Forelimb muscle (tissue), 1 donor: ENCODE data around the gene METTL17. TPM values are rescaled to one million over a fixed set of nuclear protein-coding genes. Genes with fewer than 3 reads are reported as not detected.

Source experiments
- DNase-seq: peaks from one replicate; pipeline ENCODE4 v3.0.0-alpha.2; 2013; ENCODE audit warnings: low read depth
- polyA plus RNA-seq: library from polyadenylated mRNA; unstranded; fragments of 120-200 nt; gene quantifications from one replicate; pipeline ENCODE4 v1.2.1, GENCODE V29; 2013; ENCODE audit not compliant: insufficient read length

METTL17 gene
- polyA plus RNA-seq, 1 donor = 47.6 TPM

- no peak for DNase-seq
Measured at GRCh38 chr14:21043387-21043973, 53.7 kb downstream of the METTL17 start.

DNA sequence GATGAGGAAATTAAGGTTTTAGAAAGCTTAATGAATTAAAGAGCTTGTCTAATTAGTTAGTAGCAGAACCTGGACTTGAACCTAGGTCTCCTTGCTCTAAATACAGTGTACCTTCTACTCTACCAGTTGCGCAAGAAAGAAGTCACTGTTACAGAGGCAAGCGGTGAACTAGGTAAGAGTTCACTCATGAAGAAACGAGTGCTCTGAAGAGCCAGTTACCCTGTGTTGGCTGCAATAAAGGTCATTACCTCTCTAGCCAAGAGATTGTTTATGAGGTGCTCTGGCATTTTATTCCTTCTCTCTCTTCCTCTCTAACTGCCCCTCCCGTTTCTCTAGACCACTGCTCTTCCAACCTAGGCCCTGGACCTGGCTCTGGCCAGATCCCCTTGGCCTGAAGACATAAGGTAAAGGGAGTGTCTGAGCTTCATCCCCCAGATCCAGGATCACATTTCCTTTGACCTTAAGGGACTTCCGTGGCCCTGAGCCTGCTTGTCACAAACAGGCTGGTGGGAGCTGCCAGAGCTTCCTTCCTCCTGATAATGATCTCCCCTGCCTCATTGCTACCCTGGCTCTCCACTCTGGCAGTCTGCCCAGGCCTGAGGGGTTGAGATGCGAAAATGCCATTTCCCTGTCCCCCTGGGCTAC, 54.3 kb downstream of the METTL17 start:
- DNase-seq = no peak

Other genes starting within 250 kb of the METTL17 start
- not detected for gene EDDM3A, start 244.1 kb upstream of the METTL17 start, polyA plus RNA-seq
- not detected for gene EDDM3B, start 221.6 kb upstream of the METTL17 start, polyA plus RNA-seq
- gene RNASE6, start 208.7 kb upstream of the METTL17 start, polyA plus RNA-seq = 5.4 TPM
- gene RNASE1, start 187.1 kb upstream of the METTL17 start, polyA plus RNA-seq = 162 TPM
- 0.28 TPM for gene RNASE3, start 98.6 kb upstream of the METTL17 start, polyA plus RNA-seq
- 0.66 TPM for gene RNASE2, start 34.5 kb upstream of the METTL17 start, polyA plus RNA-seq
- gene SLC39A2, start 9.3 kb downstream of the METTL17 start, polyA plus RNA-seq = not detected
- 183 TPM for gene NDRG2, start 35.1 kb downstream of the METTL17 start, polyA plus RNA-seq
- 0.49 TPM for gene TPPP2, start 40.2 kb downstream of the METTL17 start, polyA plus RNA-seq
- 0.15 TPM for gene RNASE13, start 44.8 kb downstream of the METTL17 start, polyA plus RNA-seq
- 0.09 TPM for gene RNASE7, start 52.4 kb downstream of the METTL17 start, polyA plus RNA-seq
- gene RNASE8, start 67.8 kb downstream of the METTL17 start, polyA plus RNA-seq = not detected
- gene ARHGEF40, start 80.3 kb downstream of the METTL17 start, polyA plus RNA-seq = 64.8 TPM
- gene ZNF219, start 108.7 kb downstream of the METTL17 start, polyA plus RNA-seq = 17.6 TPM
- 0.62 TPM for gene TMEM253, start 111.1 kb downstream of the METTL17 start, polyA plus RNA-seq
- not detected for gene OR5AU1, start 166.1 kb downstream of the METTL17 start, polyA plus RNA-seq